Measurements from ENCODE around the gene GCFC2.

DNA sequence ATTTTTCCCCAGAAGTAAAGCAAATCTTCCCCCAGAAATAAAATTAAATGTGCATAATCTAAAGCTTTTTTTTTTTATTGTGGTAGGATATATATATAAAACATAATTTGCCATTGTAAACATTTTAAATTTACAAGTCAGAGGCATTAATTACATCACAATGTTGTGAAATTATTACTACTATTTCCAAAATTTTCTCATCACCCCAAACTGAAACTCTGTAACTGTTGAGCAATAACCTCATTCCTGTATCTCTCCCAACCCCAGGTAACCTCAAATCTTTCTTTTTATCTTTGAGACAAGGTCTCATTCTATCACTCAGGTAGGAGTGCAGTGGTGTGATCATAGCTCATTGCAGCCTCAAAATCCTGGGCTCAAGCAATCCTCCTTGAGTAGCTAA, 52.9 kb downstream of the GCFC2 start:
- no peak for TF ChIP-seq POLR2A (IDR thresholded peaks at IDR 0.05; ENCODE audit: low read length)
- no peak for TF ChIP-seq GATA1 (IDR thresholded peaks at IDR 0.05; ENCODE audit: low read depth, low read length)

All from erythroblast (primary cell).